ENCODE measurements around the gene ZNF785.
"Not testable (repeated sequence)": the region's sequence is repeated elsewhere in the genome, so short reads cannot be mapped to it uniquely, and the experiment has no call there.

The ZNF785 gene

DNA sequence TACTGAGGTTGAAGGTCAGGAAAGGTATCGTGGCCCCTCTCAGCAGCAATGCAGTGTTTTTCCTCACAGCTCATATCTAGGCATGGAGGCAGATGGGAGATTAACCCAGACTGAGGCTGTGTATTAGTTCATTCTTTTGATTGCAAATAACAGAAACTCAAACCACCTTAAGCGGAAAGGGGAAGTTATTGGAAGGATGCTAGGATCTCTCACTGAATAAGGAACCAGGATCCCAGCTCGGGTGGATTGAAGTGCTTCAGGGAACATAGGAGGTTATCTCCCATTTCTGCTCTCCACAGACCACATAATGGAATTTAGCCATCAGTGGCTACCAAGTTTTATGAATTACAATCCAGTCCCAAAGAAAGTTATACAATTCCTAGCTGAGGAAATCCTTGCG, 16.5 kb upstream of the ZNF785 start:
- no peak for DNase-seq

GRCh38 chr16:30600929-30601328, 15.4 kb upstream of the ZNF785 start:
- DNase-seq: no peak

- no peak for DNase-seq
Measured at GRCh38 chr16:30600215-30600614, 14.7 kb upstream of the ZNF785 start.

DNA sequence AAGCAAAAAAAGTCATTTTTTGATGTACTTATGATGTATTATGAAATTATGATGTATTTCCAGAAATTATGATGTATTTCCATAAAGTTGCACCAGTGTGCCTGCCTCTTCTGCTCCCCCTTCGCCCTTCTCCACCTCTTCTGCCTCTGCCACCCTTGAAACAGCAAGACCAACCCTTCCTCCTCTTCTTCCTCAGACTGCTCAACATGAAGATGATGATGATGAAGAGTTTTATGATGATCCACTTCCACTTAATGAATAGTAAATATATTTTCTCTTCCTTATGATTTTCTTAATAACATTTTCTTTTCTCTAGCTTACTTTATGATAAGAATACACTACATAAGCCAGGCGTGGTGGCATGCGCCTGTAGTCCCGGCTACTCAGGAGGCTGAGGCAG, 7.4 kb upstream of the ZNF785 start:
- no peak for DNase-seq

- not testable (repeated sequence) for DNase-seq
Measured at GRCh38 chr16:30590869-30591268, 5.4 kb upstream of the ZNF785 start.

GRCh38 chr16:30589582-30589981, 4.1 kb upstream of the ZNF785 start:
- not testable (repeated sequence) for DNase-seq

DNA sequence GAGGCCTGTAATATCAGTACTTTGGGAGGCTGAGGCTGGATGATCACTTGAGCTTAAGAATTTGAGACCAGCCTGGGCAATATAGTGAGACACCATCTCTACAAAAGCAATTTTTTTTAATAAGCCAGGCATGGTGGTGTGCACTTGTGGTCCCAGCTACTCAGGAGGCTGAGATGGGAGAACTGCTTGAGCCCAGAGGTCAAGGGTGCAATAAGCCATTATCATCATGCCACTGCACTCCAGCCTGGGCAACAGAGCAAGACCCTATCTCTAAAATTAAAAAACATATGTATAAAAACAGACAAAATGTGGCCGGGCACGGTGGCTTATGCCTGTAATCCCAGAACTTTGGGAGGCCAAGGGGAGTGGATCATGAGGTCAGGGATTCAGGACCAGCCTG, 3.2 kb upstream of the ZNF785 start:
- DNase-seq: no peak

DNA sequence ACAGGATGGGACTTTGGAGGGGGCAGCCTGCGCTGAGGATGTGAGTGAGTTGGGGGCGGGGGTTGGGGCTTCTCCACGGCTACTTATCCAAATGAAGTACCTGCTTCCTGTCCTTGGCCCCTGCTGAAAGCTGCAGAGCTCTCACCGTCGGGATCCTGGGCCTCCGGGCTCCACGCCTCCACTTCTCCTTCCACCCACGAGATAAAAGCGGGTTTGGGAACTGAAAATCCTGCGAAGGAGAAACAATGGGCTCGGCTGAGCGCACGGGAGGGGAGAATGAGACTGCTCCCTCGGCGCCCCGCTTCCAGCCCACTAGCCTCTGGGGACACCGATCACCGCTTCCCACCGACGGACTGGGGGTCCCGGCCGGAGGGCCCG, 486 bp downstream of the ZNF785 start:
- no peak for DNase-seq

DNA sequence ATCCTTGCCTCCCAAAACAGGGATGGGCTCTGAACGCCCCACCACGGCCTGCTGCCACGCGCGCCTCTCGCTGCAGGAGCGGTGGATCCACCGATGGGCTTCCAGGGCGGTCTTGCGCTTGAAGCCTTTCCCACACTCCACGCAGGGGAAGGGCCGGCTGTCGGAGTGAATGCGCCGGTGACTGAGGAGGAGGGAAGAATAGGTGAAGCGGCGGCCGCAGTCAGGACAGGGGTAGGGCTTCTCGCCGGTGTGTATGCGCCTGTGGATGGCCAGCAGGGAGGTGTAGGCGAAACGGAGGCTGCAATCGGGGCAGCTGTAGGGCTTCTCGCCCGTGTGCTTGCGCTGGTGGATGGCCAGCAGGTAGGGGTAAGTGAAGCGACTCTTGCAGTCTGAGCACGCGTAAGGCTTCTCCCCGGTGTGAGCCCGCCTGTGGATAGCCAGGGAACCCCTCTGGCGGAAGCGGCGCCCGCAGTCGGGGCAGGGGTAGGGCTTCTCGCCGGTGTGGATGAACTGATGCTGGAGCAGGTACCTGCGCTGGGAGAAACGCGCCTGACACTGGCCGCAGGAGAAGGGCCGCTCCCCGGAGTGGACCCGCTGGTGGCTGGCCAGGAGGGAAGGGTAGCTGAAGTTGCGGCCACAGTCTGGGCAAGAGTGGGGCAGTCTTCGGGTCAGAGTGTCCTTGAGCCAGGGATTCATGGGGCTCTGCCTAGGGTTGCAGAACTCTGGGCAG, 2.7 kb downstream of the ZNF785 start:
- DNase-seq: no peak

DNA sequence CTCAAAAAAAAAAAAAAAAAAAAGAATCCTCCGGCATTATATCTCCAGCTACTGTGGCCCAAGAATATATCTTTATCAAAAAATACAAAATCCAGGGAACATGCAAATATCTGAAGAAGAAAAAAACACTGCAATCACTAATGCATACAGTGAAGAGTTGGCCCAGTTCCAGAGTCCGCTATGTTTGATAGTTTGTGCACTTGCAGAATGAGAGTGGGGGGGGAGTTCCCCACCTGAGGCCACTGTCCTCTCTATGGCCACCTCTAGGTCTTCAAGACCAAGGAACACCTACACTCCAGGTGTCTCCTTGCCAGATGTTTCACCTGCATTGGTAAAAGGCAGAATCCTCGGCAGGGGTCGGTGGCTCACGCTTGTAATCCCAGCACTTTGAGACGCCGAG, 4.0 kb downstream of the ZNF785 start:
- DNase-seq: no peak

DNA sequence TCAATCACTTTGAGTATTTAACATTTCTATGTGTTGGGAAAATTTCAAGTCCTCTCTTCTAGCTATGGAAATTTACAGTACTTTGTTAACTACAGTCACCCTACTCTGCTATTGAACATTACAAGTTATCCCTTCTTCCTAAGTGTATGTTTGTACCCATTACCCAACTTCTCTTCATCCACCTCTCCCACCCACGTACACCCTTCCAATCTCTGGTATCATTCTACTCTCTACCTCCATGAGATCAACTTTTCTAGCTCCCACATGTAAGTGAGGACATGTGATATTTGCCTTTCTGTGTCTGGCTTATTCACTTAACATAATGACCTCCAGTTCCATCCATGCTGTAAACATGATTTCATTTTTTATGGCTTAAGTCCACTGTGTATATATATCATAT, 10.8 kb downstream of the ZNF785 start:
- no peak for DNase-seq

DNA sequence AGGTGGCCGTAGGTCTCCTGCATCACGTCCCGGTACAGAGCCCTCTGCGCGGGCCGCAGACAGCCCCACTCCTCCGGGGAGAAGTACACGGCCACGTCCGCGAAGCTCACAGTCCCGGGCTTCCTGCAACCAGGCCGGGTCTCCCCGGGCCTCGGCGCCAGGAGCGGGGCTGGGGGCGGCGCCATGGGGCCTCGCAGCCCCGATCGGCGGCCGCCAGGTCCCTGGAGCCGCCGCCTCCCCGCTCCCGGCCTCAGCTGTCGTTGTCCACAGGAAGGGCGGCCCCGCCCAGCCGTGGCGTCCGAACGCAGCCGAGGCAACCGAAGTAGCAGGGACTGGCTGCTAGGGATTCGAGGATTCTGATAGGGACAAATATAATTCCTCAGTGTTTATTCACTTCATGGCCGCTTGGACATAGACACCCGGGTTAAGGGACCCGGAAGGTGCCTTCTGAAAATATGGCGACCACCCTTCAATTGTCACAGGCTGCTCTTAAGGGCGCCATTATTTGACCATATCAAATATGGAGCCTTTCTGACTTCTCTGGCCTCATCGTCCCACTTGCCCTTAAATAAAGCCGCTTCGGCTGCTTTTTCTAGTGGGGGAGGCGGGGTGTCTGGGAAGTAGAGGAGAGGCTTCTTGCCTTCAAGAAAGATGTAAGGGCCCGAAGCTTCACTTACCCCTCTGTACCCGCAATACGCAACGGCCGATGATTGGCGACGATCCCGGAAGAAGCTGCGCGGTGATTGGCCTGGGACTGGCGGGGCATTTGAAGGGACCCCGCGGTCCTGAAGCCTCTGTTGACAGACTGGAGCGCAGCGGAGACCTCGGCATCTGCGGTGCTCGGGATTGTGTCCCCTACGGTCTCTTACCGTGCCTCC, 13.8 kb downstream of the ZNF785 start, which contains the start of gene ZNF688:
TSS of gene ZNF688 (minus strand) at position 270 of the 878 bp plus-strand sequence. CDS start at position 185, 85 bp downstream.
- DNase-seq: peak; percentile 98

DNA sequence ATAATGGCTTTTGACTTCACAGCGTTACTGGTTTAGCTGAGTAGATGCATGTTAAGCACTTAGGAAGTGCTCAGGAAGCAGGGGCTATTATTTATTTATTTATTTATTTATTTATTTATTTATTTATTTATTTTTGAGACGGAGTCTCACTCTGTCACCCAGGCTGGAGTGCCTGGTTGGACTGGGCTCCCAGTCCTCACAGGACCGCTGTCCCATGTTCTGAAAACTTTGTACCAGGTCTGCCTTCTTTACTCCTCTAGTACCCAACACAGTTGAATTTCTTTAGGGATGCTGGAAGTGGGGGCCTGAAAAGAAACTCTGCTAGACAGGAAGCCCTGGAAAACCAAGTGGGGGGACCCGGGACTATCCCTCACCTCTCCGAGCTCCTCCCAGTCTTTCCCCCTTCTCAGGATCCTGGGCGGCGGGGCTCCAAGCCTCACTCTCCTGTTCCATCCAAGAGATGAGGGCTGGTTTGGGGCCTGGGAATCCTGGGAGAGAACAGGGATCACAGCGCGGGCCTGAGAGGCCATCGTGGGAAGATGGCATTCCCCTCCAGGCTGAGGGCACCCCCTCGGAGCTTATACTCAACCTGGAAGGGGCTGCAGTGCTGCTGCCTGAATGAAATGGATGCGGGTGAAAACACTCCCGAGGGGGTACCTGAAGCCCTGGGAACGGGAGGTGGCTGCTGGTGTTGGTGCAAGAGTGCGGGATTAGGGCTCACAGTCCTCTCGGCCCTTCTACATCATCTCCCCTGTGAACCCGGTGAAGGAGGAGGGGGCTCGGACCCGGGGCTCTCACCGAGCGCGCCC, 14.7 kb downstream of the ZNF785 start:
- no peak for DNase-seq

GRCh38 chr16:30569746-30570635, 15.5 kb downstream of the ZNF785 start:
- no peak for DNase-seq

- no peak for DNase-seq
Measured at GRCh38 chr16:30569281-30569680, 16.2 kb downstream of the ZNF785 start.

DNA sequence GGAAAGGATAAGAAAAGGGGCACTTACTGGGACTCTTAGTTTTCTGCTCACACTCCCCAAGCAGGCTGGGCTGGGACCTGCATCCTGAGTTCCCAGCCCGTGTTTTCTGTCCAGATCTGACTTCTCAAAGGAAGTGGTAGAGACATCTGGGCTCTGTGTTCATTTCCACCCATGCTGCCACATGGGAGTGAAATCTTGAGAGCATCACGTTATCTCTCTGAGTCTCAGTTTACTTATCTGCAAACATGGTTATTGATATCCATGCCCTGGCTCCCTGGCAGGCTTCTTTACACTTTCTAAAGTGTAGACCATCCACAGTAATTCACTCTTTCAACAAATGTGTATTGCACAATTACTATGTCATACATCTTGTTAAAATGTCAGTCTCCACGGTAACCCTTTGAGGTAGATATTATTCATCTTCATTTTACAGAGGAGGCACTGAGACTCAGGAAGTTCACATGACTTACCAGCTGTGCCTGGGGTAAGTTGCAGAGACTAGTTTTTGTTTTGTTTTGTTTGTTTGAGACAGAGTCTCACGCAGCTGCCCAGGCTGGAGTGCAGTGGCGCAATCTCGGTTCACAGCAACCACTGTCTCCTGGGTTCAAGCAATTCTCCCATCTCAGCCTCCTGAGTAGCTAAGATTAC, 17.4 kb downstream of the ZNF785 start:
- DNase-seq: peak; percentile 76

DNA sequence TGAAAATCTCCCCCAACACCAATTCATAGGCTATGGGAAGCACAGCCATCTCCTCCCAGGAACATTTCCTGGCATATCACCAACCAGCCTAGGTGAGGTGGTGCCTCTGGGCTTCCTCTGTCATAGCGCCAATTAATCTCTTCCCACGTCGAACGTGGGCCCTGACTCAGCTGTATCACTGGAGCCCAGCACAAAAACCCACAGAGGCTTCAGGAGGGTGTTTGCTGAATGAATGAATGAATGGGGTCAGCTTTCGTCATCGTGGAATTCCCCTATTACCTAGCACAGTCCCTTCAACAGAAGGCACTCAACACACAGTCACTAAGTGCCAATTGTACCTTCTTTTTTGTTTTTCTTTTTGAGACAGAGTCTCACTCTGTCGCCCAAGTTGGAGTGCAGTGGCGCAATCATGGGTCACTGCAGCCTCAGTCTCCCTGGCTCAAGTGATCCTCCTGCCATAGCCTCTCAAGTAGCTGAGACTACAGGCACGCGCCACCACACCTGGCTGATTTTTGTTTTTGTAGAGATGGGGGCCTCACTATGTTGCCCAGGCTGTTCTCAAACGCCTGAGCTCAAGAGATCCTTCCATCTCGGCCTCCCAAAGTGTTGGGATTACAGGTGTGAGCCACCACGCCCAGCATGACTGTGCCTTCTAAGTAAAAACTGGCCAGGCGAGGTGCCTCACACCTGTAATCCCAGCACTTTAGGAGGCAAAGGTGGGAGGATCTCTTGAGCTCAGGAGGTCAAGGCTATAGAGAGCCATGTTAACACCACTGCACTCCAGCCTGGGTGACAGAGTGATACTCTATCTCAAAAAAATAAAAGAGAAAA, 18.1 kb downstream of the ZNF785 start:
- DNase-seq: peak; percentile 71

- DNase-seq: no peak
Measured at GRCh38 chr16:30566531-30566930, 19.0 kb downstream of the ZNF785 start.

- no peak for DNase-seq
Measured at GRCh38 chr16:30565984-30566383, 19.5 kb downstream of the ZNF785 start.

DNA sequence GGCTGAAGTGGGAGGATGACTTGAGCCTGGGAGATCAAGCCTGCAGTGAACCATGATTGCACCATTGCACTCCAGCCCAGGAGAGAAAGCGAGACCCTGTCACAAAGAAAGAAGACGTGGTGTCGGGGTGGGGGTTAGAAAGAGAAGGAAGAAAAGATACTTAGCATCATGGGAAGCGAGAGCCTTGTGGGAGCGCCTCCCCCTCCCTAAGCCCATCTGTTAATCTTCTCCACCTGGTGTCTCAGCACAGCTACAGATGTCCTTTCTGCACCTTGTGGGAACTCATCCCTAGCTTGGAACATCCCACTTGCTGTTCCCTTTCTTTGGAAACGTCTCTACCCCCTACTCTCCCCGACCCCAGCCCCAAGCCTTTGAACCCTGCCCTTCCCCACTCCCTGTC, 20.0 kb downstream of the ZNF785 start:
- no peak for DNase-seq

DNA sequence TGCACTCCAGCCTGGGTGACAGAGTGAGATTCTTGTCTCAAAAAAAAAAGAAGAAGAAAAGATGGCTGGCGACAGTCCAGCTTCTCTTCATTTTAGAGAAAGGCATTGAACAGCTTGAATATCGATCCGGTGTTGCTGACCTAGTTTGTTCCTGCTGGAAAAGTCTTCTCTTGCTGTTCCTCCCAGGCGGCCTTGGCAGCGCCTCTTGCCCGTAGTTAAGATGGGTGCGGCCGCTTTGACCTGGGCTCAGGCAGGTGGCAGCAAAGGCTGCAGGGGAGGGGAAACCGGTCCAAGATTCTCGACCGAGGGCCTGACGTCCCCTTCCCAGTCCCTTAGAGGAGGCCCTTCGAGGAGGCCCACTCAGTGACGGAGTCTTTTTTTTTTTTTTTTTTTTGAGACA, 23.5 kb downstream of the ZNF785 start:
- DNase-seq: no peak
